Measurements from ENCODE around the gene DTD1.

Gene DTD1

GRCh38 chr20:18672834-18673233 is 85.0 kb downstream of the DTD1 start:
- H3K9me3 ChIP-seq, result no peaks in the 10 kb centered on the region
- no peaks in the 10 kb centered on the region for H3K4me1 ChIP-seq
- H3K27me3 ChIP-seq, result no peaks in the 10 kb centered on the region
- H4K20me1 ChIP-seq, result no peaks in the 10 kb centered on the region
- TF ChIP-seq Cebpa-rat (IDR thresholded peaks at IDR 0.05), result no peak
- H3K4me2 ChIP-seq, result no peak overlapping the region
- no peak overlapping the region for H3K4me3 ChIP-seq
- H3K9ac ChIP-seq, result no peak overlapping the region
- H3K27ac ChIP-seq, result no peak overlapping the region
- H3K36me3 ChIP-seq, result no peaks in the 10 kb centered on the region

- Histone ChIP-seq H3K4me1 (peaks cover 7% of the 10 kb centered on the region; the same call in 1 of the 2 replicates), H3K36me3 (no peaks in the 10 kb centered on the region), H3K4me3 (no peak overlapping the region), H3K4me2 (no peak overlapping the region), H3K9ac (no peak overlapping the region), H3K27ac (no peak overlapping the region), H4K20me1 (no peaks in the 10 kb centered on the region), H3K9me3 (no peaks in the 10 kb centered on the region), H3K27me3 (no peaks in the 10 kb centered on the region)
- TF ChIP-seq Cebpa-rat (IDR thresholded peaks at IDR 0.05), result no peak
Observed at GRCh38 chr20:18676396-18676795, 88.5 kb downstream of the DTD1 start.

- H3K9me3 ChIP-seq, result no peaks in the 10 kb centered on the region
- no peaks in the 10 kb centered on the region for H3K27me3 ChIP-seq
- H3K4me3 ChIP-seq, result no peak overlapping the region
- no peaks in the 10 kb centered on the region for H3K36me3 ChIP-seq
- no peak for TF ChIP-seq Cebpa-rat (IDR thresholded peaks at IDR 0.05)
- H4K20me1 ChIP-seq, result no peaks in the 10 kb centered on the region
- peaks cover 7% of the 10 kb centered on the region; the same call in 1 of the 2 replicates for H3K4me1 ChIP-seq
- H3K27ac ChIP-seq, result no peak overlapping the region
- H3K4me2 ChIP-seq, result no peak overlapping the region
- H3K9ac ChIP-seq, result no peak overlapping the region
Observed at GRCh38 chr20:18677126-18677525, 89.3 kb downstream of the DTD1 start.

DNA sequence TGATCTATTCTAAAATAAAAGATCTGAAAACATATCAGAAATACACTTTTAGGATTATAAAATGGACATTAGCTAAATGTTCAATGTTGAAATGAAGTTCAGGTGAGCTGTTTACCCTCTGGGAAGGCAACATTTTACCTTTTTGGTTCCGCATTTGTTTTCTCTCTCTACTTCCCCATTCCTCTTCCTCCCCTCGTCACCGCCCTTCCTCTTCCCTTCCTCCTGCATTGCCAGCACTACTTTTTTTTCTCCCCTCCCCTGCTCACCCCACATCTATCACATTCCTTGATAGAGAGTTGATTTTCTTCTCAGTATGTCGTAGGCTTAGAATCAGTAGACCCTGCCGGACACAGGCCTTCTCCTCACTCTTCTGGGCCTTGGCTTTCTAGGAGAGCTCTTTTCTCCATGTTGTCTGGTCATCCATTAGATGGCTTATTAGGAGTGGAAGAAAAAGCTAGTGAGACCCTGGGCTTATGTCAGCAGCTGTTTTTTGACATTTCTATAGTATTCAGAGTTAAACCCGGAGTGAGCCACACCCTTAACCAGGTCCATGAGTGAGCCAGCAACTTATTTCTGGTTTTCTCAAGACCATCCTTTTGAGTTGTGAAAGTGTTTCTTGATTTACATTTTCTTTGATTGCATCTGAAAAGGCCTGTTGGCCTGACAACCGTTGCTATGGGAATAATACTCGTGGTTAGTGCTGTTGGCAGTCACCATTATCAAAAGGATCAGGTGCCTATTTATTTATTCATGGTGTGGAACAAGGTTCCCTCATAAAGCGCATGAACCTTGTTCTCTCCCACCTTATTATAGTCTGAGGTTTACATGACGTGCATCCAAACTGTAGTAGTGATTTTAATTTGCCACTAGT is 90.9 kb downstream of the DTD1 start:
- no peaks in the 10 kb centered on the region for H3K27me3 ChIP-seq
- no peak for TF ChIP-seq Cebpa-rat (IDR thresholded peaks at IDR 0.05)
- no peaks in the 10 kb centered on the region for H4K20me1 ChIP-seq
- H3K27ac ChIP-seq, result no peak overlapping the region
- no peaks in the 10 kb centered on the region for H3K36me3 ChIP-seq
- H3K4me2 ChIP-seq, result no peak overlapping the region
- H3K4me1 ChIP-seq, result peaks cover 7% of the 10 kb centered on the region; the same call in 1 of the 2 replicates
- H3K4me3 ChIP-seq, result no peak overlapping the region
- H3K9ac ChIP-seq, result no peak overlapping the region
- H3K9me3 ChIP-seq, result no peaks in the 10 kb centered on the region

- no peak overlapping the region for H3K27ac ChIP-seq
- no peaks in the 10 kb centered on the region for H3K9me3 ChIP-seq
- H3K27me3 ChIP-seq, result no peaks in the 10 kb centered on the region
- H3K9ac ChIP-seq, result no peak overlapping the region
- H3K4me2 ChIP-seq, result no peak overlapping the region
- no peaks in the 10 kb centered on the region for H3K36me3 ChIP-seq
- H3K4me3 ChIP-seq, result no peak overlapping the region
- no peaks in the 10 kb centered on the region for H4K20me1 ChIP-seq
- H3K4me1 ChIP-seq, result peaks cover 3% of the 10 kb centered on the region; the same call in 1 of the 2 replicates
- no peak for TF ChIP-seq Cebpa-rat (IDR thresholded peaks at IDR 0.05)
Observed at GRCh38 chr20:18683839-18684238, 96.0 kb downstream of the DTD1 start.

DNA sequence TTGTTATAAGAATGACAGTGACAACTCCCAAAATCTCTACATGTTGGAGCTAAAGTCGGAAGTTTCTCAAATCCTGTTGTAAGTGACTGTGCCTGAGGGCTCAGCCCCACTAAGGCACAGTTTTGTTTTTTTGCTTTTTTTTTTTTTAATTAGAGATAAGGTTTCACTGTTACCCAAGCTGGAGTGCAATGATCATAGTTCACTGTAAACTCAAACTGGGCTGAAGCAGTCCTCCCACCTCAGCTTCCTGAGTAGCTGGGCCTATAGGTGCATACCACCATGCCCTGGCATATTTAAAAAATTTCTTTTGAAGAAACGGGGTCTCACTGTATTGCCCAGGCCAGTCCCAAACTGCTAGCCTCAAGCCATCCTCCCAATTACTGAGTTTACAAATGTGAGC is 96.9 kb downstream of the DTD1 start:
- Histone ChIP-seq H3K4me1 (no peaks in the 10 kb centered on the region), H3K9ac (no peak overlapping the region), H3K36me3 (no peaks in the 10 kb centered on the region), H4K20me1 (no peaks in the 10 kb centered on the region), H3K27ac (no peak overlapping the region), H3K27me3 (no peaks in the 10 kb centered on the region), H3K4me2 (no peak overlapping the region), H3K9me3 (no peaks in the 10 kb centered on the region), H3K4me3 (no peak overlapping the region)
- no peak for TF ChIP-seq Cebpa-rat (IDR thresholded peaks at IDR 0.05)

DNA sequence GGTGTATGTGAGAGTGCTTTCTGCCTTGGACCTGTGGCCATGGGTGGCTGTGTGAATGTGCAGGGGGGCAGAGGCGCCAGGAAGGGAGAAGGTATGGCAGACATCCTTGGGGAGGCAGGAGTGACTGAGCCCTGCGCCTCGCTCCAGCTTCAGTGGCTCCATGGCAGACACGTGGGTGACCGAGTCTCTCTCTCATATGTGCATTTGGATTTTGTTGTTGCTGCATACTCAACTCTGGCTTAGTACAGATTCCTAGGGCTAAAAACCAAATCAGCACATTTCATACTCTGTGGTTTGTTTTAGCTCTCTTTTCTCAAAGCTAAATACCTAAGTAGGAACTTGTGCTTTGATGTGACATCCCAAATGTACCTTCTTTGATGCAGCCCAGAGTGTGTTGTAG is 97.6 kb downstream of the DTD1 start:
- H3K9me3 ChIP-seq, result no peaks in the 10 kb centered on the region
- H3K27me3 ChIP-seq, result no peaks in the 10 kb centered on the region
- H4K20me1 ChIP-seq, result no peaks in the 10 kb centered on the region
- no peaks in the 10 kb centered on the region for H3K36me3 ChIP-seq
- no peak overlapping the region for H3K4me2 ChIP-seq
- no peak overlapping the region for H3K9ac ChIP-seq
- no peak for TF ChIP-seq Cebpa-rat (IDR thresholded peaks at IDR 0.05)
- H3K4me1 ChIP-seq, result no peaks in the 10 kb centered on the region
- H3K4me3 ChIP-seq, result no peak overlapping the region
- H3K27ac ChIP-seq, result no peak overlapping the region

DNA sequence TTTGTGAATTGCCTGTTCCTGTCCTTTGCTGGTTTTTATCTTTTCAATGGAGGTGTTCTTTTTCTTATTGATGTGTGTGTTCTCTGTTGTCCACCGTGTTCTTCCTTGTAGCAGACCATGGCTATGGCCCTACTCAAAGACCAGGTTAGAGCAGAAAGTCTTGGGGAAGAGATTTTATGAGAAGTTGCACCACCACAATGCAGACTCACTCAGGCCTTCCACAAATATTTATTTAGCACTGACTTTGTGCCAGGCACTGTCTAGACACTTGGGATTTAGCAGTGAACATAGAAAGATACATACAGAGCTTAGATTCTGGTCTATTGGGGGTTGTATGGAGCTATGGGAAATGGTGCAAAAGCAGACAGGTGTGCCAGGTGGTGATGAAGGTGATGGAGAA is 98.8 kb downstream of the DTD1 start:
- H3K4me2 ChIP-seq, result no peak overlapping the region
- no peak overlapping the region for H3K4me3 ChIP-seq
- H3K4me1 ChIP-seq, result no peaks in the 10 kb centered on the region
- no peaks in the 10 kb centered on the region for H3K36me3 ChIP-seq
- H4K20me1 ChIP-seq, result no peaks in the 10 kb centered on the region
- H3K27ac ChIP-seq, result no peak overlapping the region
- no peaks in the 10 kb centered on the region for H3K9me3 ChIP-seq
- TF ChIP-seq Cebpa-rat (IDR thresholded peaks at IDR 0.05), result no peak
- H3K9ac ChIP-seq, result no peak overlapping the region
- no peaks in the 10 kb centered on the region for H3K27me3 ChIP-seq

DNA sequence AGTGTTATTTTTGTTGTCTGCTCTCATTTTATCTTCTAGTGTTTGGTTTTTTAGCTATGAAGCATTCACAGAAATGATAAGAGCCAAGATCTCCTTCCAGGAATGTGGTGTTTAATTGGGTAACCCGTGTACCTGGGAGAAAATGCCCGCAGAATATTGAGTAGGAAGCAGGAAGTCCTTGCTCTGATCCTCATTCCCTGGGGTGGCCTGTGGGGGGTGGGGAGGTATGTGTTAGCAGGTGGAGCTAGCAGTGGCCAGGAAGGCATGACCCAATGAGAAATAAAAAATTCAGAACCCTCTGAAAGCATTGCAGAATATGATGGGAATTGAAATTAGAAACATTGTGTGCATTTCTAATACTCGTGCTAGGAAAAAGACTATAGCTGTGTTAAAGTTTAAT is 100.8 kb downstream of the DTD1 start:
- TF ChIP-seq Cebpa-rat (IDR thresholded peaks at IDR 0.05), result no peak

DNA sequence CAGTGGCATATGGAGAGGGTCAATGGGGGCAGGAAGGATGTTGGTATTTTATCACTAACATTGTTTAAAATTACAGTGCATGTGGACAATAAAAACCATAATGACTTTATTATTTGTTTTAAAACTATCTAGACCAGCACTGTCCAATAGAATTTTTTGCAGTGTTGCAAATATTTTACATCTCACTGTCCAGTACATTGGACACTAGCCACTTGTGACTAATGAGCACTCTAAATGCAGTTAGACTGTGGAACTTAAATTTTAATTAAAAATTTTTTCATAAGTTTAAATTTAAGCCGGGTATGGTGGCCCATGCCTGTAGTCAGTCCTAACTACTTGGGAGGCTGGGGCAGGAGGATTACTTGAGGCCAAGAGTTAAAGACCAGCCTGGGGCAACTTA is 101.7 kb downstream of the DTD1 start:
- H3K36me3 ChIP-seq, result no peaks in the 10 kb centered on the region
- H3K27ac ChIP-seq, result no peak overlapping the region
- no peak overlapping the region for H3K4me2 ChIP-seq
- no peak overlapping the region for H3K4me3 ChIP-seq
- H3K9ac ChIP-seq, result no peak overlapping the region
- H3K4me1 ChIP-seq, result no peaks in the 10 kb centered on the region
- no peaks in the 10 kb centered on the region for H3K9me3 ChIP-seq
- no peaks in the 10 kb centered on the region for H3K27me3 ChIP-seq
- no peaks in the 10 kb centered on the region for H4K20me1 ChIP-seq
- TF ChIP-seq Cebpa-rat (IDR thresholded peaks at IDR 0.05), result no peak

More for the DNA sequence above, 100.8 kb downstream of the DTD1 start:
- H3K4me1 ChIP-seq, result no peaks in the 10 kb centered on the region
- no peaks in the 10 kb centered on the region for H3K9me3 ChIP-seq
- no peaks in the 10 kb centered on the region for H4K20me1 ChIP-seq
- H3K27me3 ChIP-seq, result no peaks in the 10 kb centered on the region
- no peak overlapping the region for H3K27ac ChIP-seq
- no peak overlapping the region for H3K4me2 ChIP-seq
- H3K9ac ChIP-seq, result no peak overlapping the region
- H3K36me3 ChIP-seq, result no peaks in the 10 kb centered on the region
- H3K4me3 ChIP-seq, result no peak overlapping the region

Data from BLaER1 (cell line).